Fibroblast of lung (primary cell): ENCODE measurements around the gene EXOC6B. TPM values are rescaled to one million over a fixed set of nuclear protein-coding genes. Genes with fewer than 3 reads are reported as not detected.

ENCODE experiments used
- DNase-seq, 2 donors: peaks; one replicate each; pipeline versions ENCODE4 v3.0.0 to v3.0.0-alpha.2; 2010; ENCODE audit warnings: low read depth in 2 of 2
- H2AFZ ChIP-seq: 2 replicates; pipeline ENCODE4 v1.5.1; 2012; ENCODE audit warnings: low read length, control low read depth, inconsistent platforms
- H3K27ac ChIP-seq: 2 replicates; pipeline ENCODE4 v1.5.1; 2011; ENCODE audit warnings: low read length, control low read depth; ENCODE audit not compliant: insufficient read depth
- H3K27me3 ChIP-seq: 2 replicates; pipeline ENCODE4 v1.5.1; 2011; ENCODE audit warnings: mild to moderate bottlenecking, low read length; ENCODE audit not compliant: control insufficient read depth, insufficient read depth
- H3K36me3 ChIP-seq: 2 replicates; pipeline ENCODE4 v1.5.1; 2011; ENCODE audit warnings: low read length; ENCODE audit not compliant: control insufficient read depth, insufficient read depth
- H3K4me1 ChIP-seq: 2 replicates; pipeline ENCODE4 v1.5.1; 2011; ENCODE audit warnings: low read length; ENCODE audit not compliant: control insufficient read depth, insufficient read depth; ENCODE audit errors: extremely low read depth
- H3K4me2 ChIP-seq: 2 replicates; pipeline ENCODE4 v1.5.1; 2011; ENCODE audit warnings: low read length, control low read depth; ENCODE audit not compliant: insufficient read depth; ENCODE audit errors: extremely low read depth
- H3K4me3 ChIP-seq, 4 experiments: fragments of 200-600 bp in 1 of 4; sonication (generic) in 1 of 4; replicated peaks in 1 of 4; 2 replicates each; pipeline ENCODE4 v1.5.1; 2011 to 2016; ENCODE audit warnings: low read length in 4 of 4, low read depth in 3 of 4, mild to moderate bottlenecking in 3 of 4, control low read depth in 2 of 4, inconsistent platforms in 1 of 4, mixed read lengths in 1 of 4; ENCODE audit not compliant: insufficient read depth in 1 of 4; ENCODE audit errors: control extremely low read depth in 1 of 4
- H3K79me2 ChIP-seq: 2 replicates; pipeline ENCODE4 v1.5.1; 2012; ENCODE audit warnings: mild to moderate bottlenecking, low read length, inconsistent platforms; ENCODE audit not compliant: control insufficient read depth, insufficient read depth
- H3K9ac ChIP-seq: 2 replicates; pipeline ENCODE4 v1.5.1; 2011; ENCODE audit warnings: mild to moderate bottlenecking, low read length, control low read depth; ENCODE audit not compliant: insufficient read depth
- H3K9me3 ChIP-seq: 2 replicates; pipeline ENCODE4 v1.5.1; 2012; ENCODE audit warnings: low read depth, low read length; ENCODE audit not compliant: control insufficient read depth, insufficient read depth
- H4K20me1 ChIP-seq: 2 replicates; pipeline ENCODE4 v1.5.1; 2011; ENCODE audit warnings: low read length; ENCODE audit not compliant: control insufficient read depth, insufficient read depth; ENCODE audit errors: extremely low read depth
- CTCF ChIP-seq, 2 donors: IDR thresholded peaks in 1 of 2; conservative IDR thresholded peaks in 1 of 2; 1 replicate in 1 of 2; 2 replicates in 1 of 2; pipeline ENCODE4 v1.5.1; 2011 to 2012; ENCODE audit warnings: low read length in 2 of 2, control low read depth in 1 of 2, inconsistent platforms in 1 of 2, low read depth in 1 of 2, mild to moderate bottlenecking in 1 of 2
- EZH2 ChIP-seq: IDR thresholded peaks from 2 replicates; pipeline ENCODE4 v1.5.1; 2012; ENCODE audit warnings: low read length, control low read depth, mild to moderate bottlenecking; ENCODE audit errors: missing control alignments
- polyA plus RNA-seq, 2 donors: library from polyadenylated mRNA; depleted of rRNA in 1 of 2; stranded (reverse) in 1 of 2; unstranded in 1 of 2; fragments of >200 nt; gene quantifications; 2 replicates each; pipeline ENCODE4 v1.2.1, GENCODE V29; 2011 to 2012; ENCODE audit warnings: missing spikeins in 1 of 2
- total RNA-seq: library from RNA; depleted of rRNA; stranded (reverse); fragments of >200 nt; gene quantifications from 2 replicates; pipeline ENCODE4 v1.2.1, GENCODE V29; 2014

Gene EXOC6B
- total and polyA plus RNA-seq, 2 donors (not counting 1 experiment from before 2014, with no cell fraction given) = 26.3 to 36.5 TPM

GRCh38 chr2:72755647-72756423 is 70.0 kb downstream of the EXOC6B start:
- no peaks in the 10 kb centered on the region for H3K79me2 ChIP-seq
- H3K27ac ChIP-seq = no peak overlapping the region
- TF ChIP-seq EZH2 (no peak), CTCF (conservative IDR thresholded peaks at IDR 0.05 in 1 of 2, IDR thresholded peaks at IDR 0.05 in 1 of 2; ENCODE audit: low read depth in 1 of 2, low read length in 2 of 2) (no peak)
- no peaks in the 10 kb centered on the region for H3K4me1 ChIP-seq
- no peak overlapping the region for H3K4me2 ChIP-seq
- no peaks in the 10 kb centered on the region for H3K36me3 ChIP-seq
- no peak overlapping the region for H3K4me3 ChIP-seq
- H3K9me3 ChIP-seq = no peaks in the 10 kb centered on the region
- no peaks in the 10 kb centered on the region for H4K20me1 ChIP-seq
- H2AFZ ChIP-seq = no peak overlapping the region
- H3K27me3 ChIP-seq = no peaks in the 10 kb centered on the region
- H3K9ac ChIP-seq = no peak overlapping the region
- peak in 1 of 2 donors; percentile 64 for DNase-seq

- Histone ChIP-seq H4K20me1 (no peaks in the 10 kb centered on the region), H3K4me3 (no peak overlapping the region), H2AFZ (no peak overlapping the region), H3K27ac (no peak overlapping the region), H3K79me2 (no peaks in the 10 kb centered on the region), H3K4me1 (no peaks in the 10 kb centered on the region), H3K4me2 (no peak overlapping the region), H3K9me3 (no peaks in the 10 kb centered on the region), H3K9ac (no peak overlapping the region), H3K27me3 (no peaks in the 10 kb centered on the region), H3K36me3 (no peaks in the 10 kb centered on the region)
- TF ChIP-seq CTCF (conservative IDR thresholded peaks at IDR 0.05 in 1 of 2, IDR thresholded peaks at IDR 0.05 in 1 of 2; ENCODE audit: low read depth in 1 of 2, low read length in 2 of 2) (no peak), EZH2 (no peak)
- DNase-seq = peak in 1 of 2 donors; percentile 56
Measured at GRCh38 chr2:72754628-72755320, 71.1 kb downstream of the EXOC6B start.

- H3K79me2 ChIP-seq = no peaks in the 10 kb centered on the region
- no peaks in the 10 kb centered on the region for H3K36me3 ChIP-seq
- no peak overlapping the region for H2AFZ ChIP-seq
- no peaks in the 10 kb centered on the region for H4K20me1 ChIP-seq
- DNase-seq = no peak
- TF ChIP-seq CTCF (conservative IDR thresholded peaks at IDR 0.05 in 1 of 2, IDR thresholded peaks at IDR 0.05 in 1 of 2; ENCODE audit: low read depth in 1 of 2, low read length in 2 of 2) (no peak), EZH2 (no peak)
- no peak overlapping the region for H3K27ac ChIP-seq
- no peak overlapping the region for H3K4me2 ChIP-seq
- H3K4me3 ChIP-seq = no peak overlapping the region
- H3K9me3 ChIP-seq = no peaks in the 10 kb centered on the region
- H3K9ac ChIP-seq = no peak overlapping the region
- no peaks in the 10 kb centered on the region for H3K27me3 ChIP-seq
- no peaks in the 10 kb centered on the region for H3K4me1 ChIP-seq
Measured at GRCh38 chr2:72750977-72751639, 74.7 kb downstream of the EXOC6B start.
